GM19467 (cell line): Measurements from ENCODE around the gene FAM168A.

Experiments used
- ATAC-seq: cut with Tn5 transposase; IDR thresholded peaks from one replicate; pipeline ENCODE4 v1.9.1; 2021; ENCODE audit warnings: mild to moderate bottlenecking, moderate library complexity; ENCODE audit not compliant: unreplicated experiment

Gene FAM168A

DNA sequence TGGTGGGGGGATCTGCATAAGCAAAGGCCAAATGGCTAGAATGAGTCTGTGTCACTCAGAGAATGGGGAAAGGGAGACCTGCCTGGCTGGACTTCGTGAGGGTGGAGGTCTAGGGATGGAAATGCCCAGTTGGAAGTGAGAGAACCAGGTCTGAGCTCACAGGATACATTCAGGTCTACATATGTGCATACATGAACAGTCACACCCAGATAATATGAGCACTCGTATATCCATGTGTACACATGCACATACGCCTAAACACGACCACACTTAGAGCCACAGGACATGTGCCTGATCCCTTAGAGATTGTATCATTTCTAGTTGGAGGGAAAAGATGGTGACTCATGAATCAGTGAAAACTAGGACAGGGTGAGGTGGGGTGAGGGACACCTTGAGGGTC, 242.8 kb downstream of the FAM168A start:
- no peak for ATAC-seq

GRCh38 chr11:73353422-73353821, 244.5 kb downstream of the FAM168A start:
- ATAC-seq = no peak

GRCh38 chr11:73350908-73351636, 246.8 kb downstream of the FAM168A start:
- ATAC-seq = no peak
